Liver (tissue), 9 donors: ENCODE data around the gene DIAPH3. TPM values are rescaled to one million over a fixed set of nuclear protein-coding genes. Genes with fewer than 3 reads are reported as not detected.

ENCODE experiments used
- DNase-seq: peaks from one replicate; pipeline ENCODE4 v3.0.0-alpha.2; 2017; ENCODE audit warnings: low spot score
- H3K27ac ChIP-seq, 2 donors: one replicate each; pipeline ENCODE4 v1.7.0; 2013; ENCODE audit warnings: inconsistent platforms in 2 of 2, low read length in 2 of 2, control low read depth in 1 of 2, low read depth in 1 of 2, mild to moderate bottlenecking in 1 of 2
- H3K27me3 ChIP-seq, 4 donors: one replicate each; pipeline versions ENCODE4 v1.6.1 to v1.7.0; 2013; ENCODE audit warnings: low read length in 3 of 4, inconsistent platforms in 1 of 4, mild to moderate bottlenecking in 1 of 4, moderate library complexity in 1 of 4; ENCODE audit not compliant: control insufficient read depth in 4 of 4, insufficient read depth in 4 of 4
- H3K36me3 ChIP-seq, 4 donors: one replicate each; pipeline versions ENCODE4 v1.6.1 to v1.7.0; 2013; ENCODE audit warnings: low read length in 3 of 4, mild to moderate bottlenecking in 3 of 4, low read depth in 1 of 4, moderate library complexity in 1 of 4; ENCODE audit not compliant: control insufficient read depth in 4 of 4, insufficient read depth in 3 of 4
- H3K4me1 ChIP-seq, 4 donors: one replicate each; pipeline versions ENCODE4 v1.6.1 to v1.7.0; 2013; ENCODE audit warnings: low read length in 3 of 4, mild to moderate bottlenecking in 3 of 4, moderate library complexity in 1 of 4; ENCODE audit not compliant: control insufficient read depth in 4 of 4, insufficient read depth in 4 of 4
- H3K4me3 ChIP-seq, 3 donors: one replicate each; pipeline versions ENCODE4 v1.6.1 to v1.7.0; 2013; ENCODE audit warnings: low read length in 3 of 3, control low read depth in 1 of 3, low read depth in 1 of 3, mild to moderate bottlenecking in 1 of 3
- H3K9ac ChIP-seq, 2 donors: one replicate each; pipeline ENCODE4 v1.7.0; 2013; ENCODE audit warnings: low read length in 2 of 2, mild to moderate bottlenecking in 2 of 2, moderate library complexity in 2 of 2, control low read depth in 1 of 2, low read depth in 1 of 2
- H3K9me3 ChIP-seq, 4 donors: one replicate each; pipeline versions ENCODE4 v1.6.1 to v1.7.0; 2013; ENCODE audit warnings: low read length in 3 of 4; ENCODE audit not compliant: control insufficient read depth in 4 of 4
- ATF3 ChIP-seq: IDR thresholded peaks from 2 replicates; pipeline ENCODE4 v1.6.1; 2016; ENCODE audit warnings: antibody characterized with exemption
- HNF4A ChIP-seq, 2 donors: conservative IDR thresholded peaks; 2 replicates each; pipeline ENCODE4 v1.6.1; 2016; ENCODE audit warnings: antibody characterized with exemption in 2 of 2, mild to moderate bottlenecking in 2 of 2
- JUND ChIP-seq, 2 donors: IDR thresholded peaks; 2 replicates each; pipeline ENCODE4 v1.6.1; 2016; ENCODE audit warnings: antibody characterized with exemption in 2 of 2
- RAD21 ChIP-seq, 2 donors: IDR thresholded peaks; 2 replicates each; pipeline ENCODE4 v1.6.1; 2016; ENCODE audit warnings: antibody characterized with exemption in 2 of 2, mild to moderate bottlenecking in 2 of 2
- REST ChIP-seq: IDR thresholded peaks from 2 replicates; pipeline ENCODE4 v1.6.1; 2016; ENCODE audit warnings: antibody characterized with exemption, mild to moderate bottlenecking
- RXRA ChIP-seq, 2 donors: IDR thresholded peaks; 2 replicates each; pipeline ENCODE4 v1.6.1; 2017 to 2018; ENCODE audit warnings: antibody characterized with exemption in 2 of 2, mild to moderate bottlenecking in 1 of 2
- SP1 ChIP-seq: IDR thresholded peaks from 2 replicates; pipeline ENCODE4 v1.6.1; 2018; ENCODE audit warnings: antibody characterized with exemption, mild to moderate bottlenecking
- YY1 ChIP-seq: IDR thresholded peaks from 2 replicates; pipeline ENCODE4 v1.6.1; 2016; ENCODE audit warnings: antibody characterized with exemption, mild to moderate bottlenecking
- WGBS: extraction: QIAGEN DNeasy Blood & Tissue Kit; methylation state at CpG from one replicate; pipeline ENCODE4 v1.1.7; 2013; 5-methylcytosine and 5-hydroxymethylcytosine counted together
- polyA plus RNA-seq, 2 donors: library from polyadenylated mRNA; stranded (reverse) in 1 of 2; unstranded in 1 of 2; fragments of 200-250 nt in 1 of 2; fragments of >200 nt in 1 of 2; fragmentation: Nextera tagmentation in 1 of 2; extraction: Ambion mirVana in 1 of 2; gene quantifications; one replicate each; pipeline versions ENCODE4 v1.2.1 to v1.2.3, GENCODE V29; 2013 to 2015
- total RNA-seq, 2 donors: library from RNA; depleted of rRNA; stranded (reverse); fragments of >200 nt; gene quantifications; one replicate each; pipeline ENCODE4 v1.2.3, GENCODE V29; 2014
- TF ChIP-seq, protein P1 (sequence below): IDR thresholded peaks from 2 replicates; pipeline ENCODE4 v1.6.1; 2016; ENCODE audit warnings: antibody characterized with exemption
- donor health status: healthy.
- donor health status: healthy.
- donor health status: healthy.
- donor health status: healthy.
- donor health status: healthy.

DIAPH3 gene
- total and polyA plus RNA-seq, 4 donors = 0.08 to 11.1 (median 0.27) TPM

GRCh38 chr13:60032851-60033250, 130.9 kb downstream of the DIAPH3 start:
- H3K9me3 ChIP-seq = no peaks in the 10 kb centered on the region
- 95% methylated on average over 1 of the region's 1 CpG for WGBS
- no peak overlapping the region for H3K9ac ChIP-seq
- no peaks in the 10 kb centered on the region for H3K27me3 ChIP-seq
- H3K36me3 ChIP-seq = no peaks in the 10 kb centered on the region
- DNase-seq = no peak
- H3K4me3 ChIP-seq = no peak overlapping the region
- H3K27ac ChIP-seq = no peak overlapping the region
- no peaks in the 10 kb centered on the region for H3K4me1 ChIP-seq
- TF ChIP-seq HNF4A (conservative IDR thresholded peaks at IDR 0.05) (no peak), SP1 (no peak)

DNA sequence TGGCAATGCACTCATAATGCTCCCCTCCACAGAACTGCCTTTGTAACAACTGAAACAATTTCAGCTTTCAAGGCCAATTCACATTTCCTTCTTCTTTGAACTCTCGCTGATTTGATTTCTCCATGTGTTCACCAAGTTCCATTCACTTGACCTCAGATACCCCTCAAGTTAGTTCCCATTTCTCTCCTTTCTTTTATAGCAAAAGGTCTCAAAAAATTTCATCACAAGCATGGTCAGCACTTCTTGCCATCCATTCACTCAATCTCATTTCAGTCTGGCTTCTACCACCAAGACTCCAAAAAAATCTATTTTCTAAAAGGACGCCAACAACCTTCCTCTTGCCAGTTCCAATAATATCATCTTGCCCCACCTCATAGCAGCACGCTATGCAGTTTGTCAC, 135.7 kb downstream of the DIAPH3 start:
- Histone ChIP-seq H3K9ac (no peak overlapping the region), H3K36me3 (no peaks in the 10 kb centered on the region), H3K27ac (no peak overlapping the region), H3K4me3 (no peak overlapping the region), H3K9me3 (no peaks in the 10 kb centered on the region), H3K4me1 (no peaks in the 10 kb centered on the region), H3K27me3 (no peaks in the 10 kb centered on the region)
- WGBS = 87% methylated on average over 3 of the region's 3 CpGs
- DNase-seq = no peak
- no peak for TF ChIP-seq YY1

GRCh38 chr13:60026286-60026685, 137.4 kb downstream of the DIAPH3 start:
- Histone ChIP-seq H3K4me3 (no peak overlapping the region), H3K4me1 (no peaks in the 10 kb centered on the region), H3K27ac (no peak overlapping the region), H3K9me3 (no peaks in the 10 kb centered on the region), H3K9ac (no peak overlapping the region), H3K36me3 (no peaks in the 10 kb centered on the region), H3K27me3 (no peaks in the 10 kb centered on the region)
- DNase-seq = no peak
- WGBS = 93% methylated on average over 3 of the region's 3 CpGs
- no peak for TF ChIP-seq REST
- TF ChIP-seq, protein P1, sequence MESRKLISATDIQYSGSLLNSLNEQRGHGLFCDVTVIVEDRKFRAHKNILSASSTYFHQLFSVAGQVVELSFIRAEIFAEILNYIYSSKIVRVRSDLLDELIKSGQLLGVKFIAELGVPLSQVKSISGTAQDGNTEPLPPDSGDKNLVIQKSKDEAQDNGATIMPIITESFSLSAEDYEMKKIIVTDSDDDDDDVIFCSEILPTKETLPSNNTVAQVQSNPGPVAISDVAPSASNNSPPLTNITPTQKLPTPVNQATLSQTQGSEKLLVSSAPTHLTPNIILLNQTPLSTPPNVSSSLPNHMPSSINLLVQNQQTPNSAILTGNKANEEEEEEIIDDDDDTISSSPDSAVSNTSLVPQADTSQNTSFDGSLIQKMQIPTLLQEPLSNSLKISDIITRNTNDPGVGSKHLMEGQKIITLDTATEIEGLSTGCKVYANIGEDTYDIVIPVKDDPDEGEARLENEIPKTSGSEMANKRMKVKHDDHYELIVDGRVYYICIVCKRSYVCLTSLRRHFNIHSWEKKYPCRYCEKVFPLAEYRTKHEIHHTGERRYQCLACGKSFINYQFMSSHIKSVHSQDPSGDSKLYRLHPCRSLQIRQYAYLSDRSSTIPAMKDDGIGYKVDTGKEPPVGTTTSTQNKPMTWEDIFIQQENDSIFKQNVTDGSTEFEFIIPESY = no peak
- TF ChIP-seq JUND (IDR thresholded peaks at IDR 0.05) = no peak
- TF ChIP-seq ATF3 = no peak
- TF ChIP-seq HNF4A (conservative IDR thresholded peaks at IDR 0.05) = no peak
- no peak for TF ChIP-seq RXRA (IDR thresholded peaks at IDR 0.05)
- TF ChIP-seq RAD21 (IDR thresholded peaks at IDR 0.05) = no peak
